HEK293 (cell line): Measurements from ENCODE around the gene FGF7.

Experiments
- YY1 ChIP-seq: fragments of 450-650 bp; formaldehyde crosslinking; IDR thresholded peaks from 2 replicates; pipeline ENCODE4 v1.5.1; 2018; ENCODE audit warnings: missing biosample characterization, missing genetic modification characterization
- ZNF2 ChIP-seq: fragments of 450-650 bp; formaldehyde crosslinking; IDR thresholded peaks from 2 replicates; pipeline ENCODE4 v1.5.1; 2016; ENCODE audit warnings: missing biosample characterization, missing genetic modification characterization
- ZNF292 ChIP-seq: fragments of 450-650 bp; formaldehyde crosslinking; IDR thresholded peaks from 2 replicates; pipeline ENCODE4 v1.5.1; 2016; ENCODE audit warnings: low read depth, missing biosample characterization, missing genetic modification characterization, borderline replicate concordance
- TF ChIP-seq, protein P1 (sequence below): fragments of 450-650 bp; formaldehyde crosslinking; IDR thresholded peaks from 2 replicates; pipeline ENCODE4 v1.5.1; 2016; ENCODE audit warnings: missing biosample characterization, missing genetic modification characterization
- TF ChIP-seq, protein P2 (sequence below): fragments of 450-650 bp; formaldehyde crosslinking; IDR thresholded peaks from 2 replicates; pipeline ENCODE4 v1.5.1; 2016; ENCODE audit warnings: missing biosample characterization, missing genetic modification characterization

DNA sequence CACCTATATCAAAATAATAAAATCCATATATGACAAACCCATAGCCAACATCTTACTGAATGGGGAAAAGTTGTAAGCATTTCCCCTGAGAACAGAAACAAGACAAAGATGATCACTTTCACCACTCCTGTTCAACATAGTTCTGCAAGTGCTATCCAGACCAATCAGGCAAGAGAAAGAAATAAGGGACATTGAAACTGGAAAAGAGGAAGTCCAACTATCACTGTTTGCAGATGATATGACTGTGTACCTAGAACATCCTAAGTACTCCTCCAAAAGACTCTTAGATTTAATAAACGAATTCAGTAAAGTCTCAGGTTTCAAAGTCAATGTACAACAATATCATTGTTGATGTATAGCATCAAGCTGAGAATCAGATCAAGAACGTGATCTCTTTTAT is 35.6 kb upstream of the FGF7 start:
- TF ChIP-seq, protein P1, sequence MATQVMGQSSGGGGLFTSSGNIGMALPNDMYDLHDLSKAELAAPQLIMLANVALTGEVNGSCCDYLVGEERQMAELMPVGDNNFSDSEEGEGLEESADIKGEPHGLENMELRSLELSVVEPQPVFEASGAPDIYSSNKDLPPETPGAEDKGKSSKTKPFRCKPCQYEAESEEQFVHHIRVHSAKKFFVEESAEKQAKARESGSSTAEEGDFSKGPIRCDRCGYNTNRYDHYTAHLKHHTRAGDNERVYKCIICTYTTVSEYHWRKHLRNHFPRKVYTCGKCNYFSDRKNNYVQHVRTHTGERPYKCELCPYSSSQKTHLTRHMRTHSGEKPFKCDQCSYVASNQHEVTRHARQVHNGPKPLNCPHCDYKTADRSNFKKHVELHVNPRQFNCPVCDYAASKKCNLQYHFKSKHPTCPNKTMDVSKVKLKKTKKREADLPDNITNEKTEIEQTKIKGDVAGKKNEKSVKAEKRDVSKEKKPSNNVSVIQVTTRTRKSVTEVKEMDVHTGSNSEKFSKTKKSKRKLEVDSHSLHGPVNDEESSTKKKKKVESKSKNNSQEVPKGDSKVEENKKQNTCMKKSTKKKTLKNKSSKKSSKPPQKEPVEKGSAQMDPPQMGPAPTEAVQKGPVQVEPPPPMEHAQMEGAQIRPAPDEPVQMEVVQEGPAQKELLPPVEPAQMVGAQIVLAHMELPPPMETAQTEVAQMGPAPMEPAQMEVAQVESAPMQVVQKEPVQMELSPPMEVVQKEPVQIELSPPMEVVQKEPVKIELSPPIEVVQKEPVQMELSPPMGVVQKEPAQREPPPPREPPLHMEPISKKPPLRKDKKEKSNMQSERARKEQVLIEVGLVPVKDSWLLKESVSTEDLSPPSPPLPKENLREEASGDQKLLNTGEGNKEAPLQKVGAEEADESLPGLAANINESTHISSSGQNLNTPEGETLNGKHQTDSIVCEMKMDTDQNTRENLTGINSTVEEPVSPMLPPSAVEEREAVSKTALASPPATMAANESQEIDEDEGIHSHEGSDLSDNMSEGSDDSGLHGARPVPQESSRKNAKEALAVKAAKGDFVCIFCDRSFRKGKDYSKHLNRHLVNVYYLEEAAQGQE (tag by site-specific recombination) = no peak
- TF ChIP-seq ZNF292 (tag by site-specific recombination) (no peak), ZNF2 (tag by site-specific recombination) (no peak), YY1 (tag by site-specific recombination) (no peak)
- TF ChIP-seq, protein P2, sequence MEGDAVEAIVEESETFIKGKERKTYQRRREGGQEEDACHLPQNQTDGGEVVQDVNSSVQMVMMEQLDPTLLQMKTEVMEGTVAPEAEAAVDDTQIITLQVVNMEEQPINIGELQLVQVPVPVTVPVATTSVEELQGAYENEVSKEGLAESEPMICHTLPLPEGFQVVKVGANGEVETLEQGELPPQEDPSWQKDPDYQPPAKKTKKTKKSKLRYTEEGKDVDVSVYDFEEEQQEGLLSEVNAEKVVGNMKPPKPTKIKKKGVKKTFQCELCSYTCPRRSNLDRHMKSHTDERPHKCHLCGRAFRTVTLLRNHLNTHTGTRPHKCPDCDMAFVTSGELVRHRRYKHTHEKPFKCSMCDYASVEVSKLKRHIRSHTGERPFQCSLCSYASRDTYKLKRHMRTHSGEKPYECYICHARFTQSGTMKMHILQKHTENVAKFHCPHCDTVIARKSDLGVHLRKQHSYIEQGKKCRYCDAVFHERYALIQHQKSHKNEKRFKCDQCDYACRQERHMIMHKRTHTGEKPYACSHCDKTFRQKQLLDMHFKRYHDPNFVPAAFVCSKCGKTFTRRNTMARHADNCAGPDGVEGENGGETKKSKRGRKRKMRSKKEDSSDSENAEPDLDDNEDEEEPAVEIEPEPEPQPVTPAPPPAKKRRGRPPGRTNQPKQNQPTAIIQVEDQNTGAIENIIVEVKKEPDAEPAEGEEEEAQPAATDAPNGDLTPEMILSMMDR (tag by site-specific recombination) = no peak
